Cardiac muscle cell (in vitro differentiated cells and primary cell): ENCODE results near the gene RBM5. TPM values are rescaled to one million over a fixed set of nuclear protein-coding genes. Genes with fewer than 3 reads are reported as not detected.

Experiments
- DNase-seq, 2 donors: peaks; one replicate each; pipeline versions ENCODE4 v3.0.0 to v3.0.0-alpha.2; 2010 to 2017; ENCODE audit warnings: low read depth in 1 of 2, low spot score in 1 of 2
- H3K27ac ChIP-seq: fragments of 200-600 bp; sonication (generic); 2 replicates; pipeline ENCODE4 v1.5.1; 2016
- H3K27me3 ChIP-seq: fragments of 200-600 bp; sonication (generic); 2 replicates; pipeline ENCODE4 v1.6.0; 2016; ENCODE audit warnings: control low read depth
- H3K36me3 ChIP-seq: fragments of 200-600 bp; sonication (generic); 2 replicates; pipeline ENCODE4 v1.5.1; 2016; ENCODE audit warnings: control low read depth
- H3K4me1 ChIP-seq: fragments of 200-600 bp; sonication (generic); 2 replicates; pipeline ENCODE4 v1.8.1; 2017; ENCODE audit warnings: low read depth, mild to moderate bottlenecking, mixed run types
- H3K4me3 ChIP-seq: fragments of 200-600 bp; sonication (generic); 2 replicates; pipeline ENCODE4 v1.5.1; 2016; ENCODE audit warnings: mild to moderate bottlenecking
- H3K9me3 ChIP-seq: fragments of 200-600 bp; sonication (generic); 2 replicates; pipeline ENCODE4 v1.5.1; 2017; ENCODE audit warnings: low read depth, mild to moderate bottlenecking, control low read depth
- polyA plus RNA-seq: library from polyadenylated mRNA; unstranded; fragments of >200 nt; fragmentation: Nextera tagmentation; extraction: Ambion mirVana; gene quantifications from 2 replicates; pipeline ENCODE4 v1.2.1, GENCODE V29; 2016
- total RNA-seq: library from RNA; depleted of rRNA; stranded (reverse); fragments of >200 nt; gene quantifications from 2 replicates; pipeline ENCODE4 v1.2.3, GENCODE V29; 2016
- TF ChIP-seq, protein P1 (sequence below): IDR thresholded peaks from 2 replicates; pipeline ENCODE4 v1.5.1; 2012; ENCODE audit warnings: low read depth, mild to moderate bottlenecking, low read length

Gene RBM5
- total and polyA plus RNA-seq, 2 experiments from 2014 or later, result 130 to 439 TPM

DNA sequence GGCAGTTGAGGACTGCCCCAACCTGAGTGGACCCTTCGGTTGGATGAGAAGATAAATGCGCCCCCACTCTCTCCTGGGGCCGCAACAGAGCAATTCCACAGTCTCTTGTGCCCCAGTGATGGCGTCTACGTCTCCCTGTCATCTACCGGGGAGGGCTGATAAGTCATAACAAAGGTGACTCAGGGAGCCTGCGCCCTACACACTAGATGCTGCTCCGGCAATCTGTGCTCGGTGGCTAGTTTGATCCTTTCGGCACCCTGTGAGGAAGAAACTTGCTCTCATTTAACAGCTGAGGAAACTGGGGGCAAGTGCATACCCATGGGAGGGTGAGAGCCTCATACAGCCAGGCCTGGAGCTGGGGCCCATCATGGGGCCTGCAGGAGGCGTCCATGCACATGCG, 52.3 kb downstream of the RBM5 start:
- TF ChIP-seq, protein P1, sequence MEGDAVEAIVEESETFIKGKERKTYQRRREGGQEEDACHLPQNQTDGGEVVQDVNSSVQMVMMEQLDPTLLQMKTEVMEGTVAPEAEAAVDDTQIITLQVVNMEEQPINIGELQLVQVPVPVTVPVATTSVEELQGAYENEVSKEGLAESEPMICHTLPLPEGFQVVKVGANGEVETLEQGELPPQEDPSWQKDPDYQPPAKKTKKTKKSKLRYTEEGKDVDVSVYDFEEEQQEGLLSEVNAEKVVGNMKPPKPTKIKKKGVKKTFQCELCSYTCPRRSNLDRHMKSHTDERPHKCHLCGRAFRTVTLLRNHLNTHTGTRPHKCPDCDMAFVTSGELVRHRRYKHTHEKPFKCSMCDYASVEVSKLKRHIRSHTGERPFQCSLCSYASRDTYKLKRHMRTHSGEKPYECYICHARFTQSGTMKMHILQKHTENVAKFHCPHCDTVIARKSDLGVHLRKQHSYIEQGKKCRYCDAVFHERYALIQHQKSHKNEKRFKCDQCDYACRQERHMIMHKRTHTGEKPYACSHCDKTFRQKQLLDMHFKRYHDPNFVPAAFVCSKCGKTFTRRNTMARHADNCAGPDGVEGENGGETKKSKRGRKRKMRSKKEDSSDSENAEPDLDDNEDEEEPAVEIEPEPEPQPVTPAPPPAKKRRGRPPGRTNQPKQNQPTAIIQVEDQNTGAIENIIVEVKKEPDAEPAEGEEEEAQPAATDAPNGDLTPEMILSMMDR, result no peak
- DNase-seq, result no peak
- no peak overlapping the region for H3K27ac ChIP-seq
- H3K4me3 ChIP-seq, result no peak overlapping the region
- H3K27me3 ChIP-seq, result no peaks in the 10 kb centered on the region
- no peaks in the 10 kb centered on the region for H3K36me3 ChIP-seq
- peaks cover 46% of the 10 kb centered on the region for H3K4me1 ChIP-seq
- no peaks in the 10 kb centered on the region for H3K9me3 ChIP-seq

DNA sequence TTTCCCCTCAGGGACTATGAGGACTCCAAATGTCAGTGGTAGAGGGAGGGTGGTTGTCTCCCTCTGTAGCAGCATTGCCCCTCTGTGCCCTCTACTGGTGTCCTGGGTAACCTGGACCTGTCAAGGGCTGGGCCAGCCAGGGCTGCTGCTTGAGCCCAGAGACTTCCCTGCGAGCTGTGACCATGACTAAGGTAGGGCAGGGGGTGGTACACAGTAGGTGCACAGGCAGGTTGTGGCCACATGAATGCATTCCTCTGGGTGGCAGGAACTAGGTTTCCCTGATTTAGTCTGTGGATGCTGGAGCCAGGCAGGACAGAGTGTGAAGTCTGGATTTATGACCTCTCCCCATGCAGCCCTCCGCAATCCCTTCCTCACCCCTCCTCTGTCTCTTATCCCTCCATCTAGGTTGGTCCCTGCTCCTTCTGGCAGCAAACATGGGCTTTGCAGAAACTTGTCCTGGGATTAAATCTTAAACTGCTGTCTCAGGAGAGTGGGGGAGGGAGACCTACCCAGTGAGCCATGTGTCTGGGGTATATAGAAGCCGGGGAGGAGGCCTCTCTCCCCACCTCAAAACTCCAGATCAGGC, 57.7 kb downstream of the RBM5 start:
- no peaks in the 10 kb centered on the region for H3K9me3 ChIP-seq
- no peaks in the 10 kb centered on the region for H3K36me3 ChIP-seq
- no peak overlapping the region for H3K27ac ChIP-seq
- H3K4me1 ChIP-seq, result peaks cover 17% of the 10 kb centered on the region
- no peak for DNase-seq
- TF ChIP-seq, protein P1, result no peak
- no peaks in the 10 kb centered on the region for H3K27me3 ChIP-seq
- no peak overlapping the region for H3K4me3 ChIP-seq

DNA sequence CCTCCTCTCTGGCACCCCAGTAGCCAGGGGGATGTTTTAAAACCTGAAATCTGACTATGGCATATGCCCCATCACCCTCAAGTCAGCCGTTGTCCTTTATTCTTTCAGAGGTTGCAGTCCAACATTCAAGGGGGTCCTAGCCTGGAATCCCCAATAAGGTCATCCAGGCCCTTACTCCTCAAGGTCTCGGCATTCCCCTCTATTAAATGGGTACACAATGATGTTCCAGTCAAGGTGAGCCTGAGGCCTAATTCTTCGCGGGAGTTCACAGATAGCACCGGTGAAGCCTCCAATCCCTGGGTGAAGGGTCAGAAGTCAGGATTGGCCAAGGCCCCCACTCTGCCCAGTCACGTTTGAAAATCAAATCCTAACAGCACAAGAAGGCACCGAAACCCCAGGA, 58.3 kb downstream of the RBM5 start:
- DNase-seq, result no peak
- no peaks in the 10 kb centered on the region for H3K9me3 ChIP-seq
- TF ChIP-seq, protein P1, result no peak

DNA sequence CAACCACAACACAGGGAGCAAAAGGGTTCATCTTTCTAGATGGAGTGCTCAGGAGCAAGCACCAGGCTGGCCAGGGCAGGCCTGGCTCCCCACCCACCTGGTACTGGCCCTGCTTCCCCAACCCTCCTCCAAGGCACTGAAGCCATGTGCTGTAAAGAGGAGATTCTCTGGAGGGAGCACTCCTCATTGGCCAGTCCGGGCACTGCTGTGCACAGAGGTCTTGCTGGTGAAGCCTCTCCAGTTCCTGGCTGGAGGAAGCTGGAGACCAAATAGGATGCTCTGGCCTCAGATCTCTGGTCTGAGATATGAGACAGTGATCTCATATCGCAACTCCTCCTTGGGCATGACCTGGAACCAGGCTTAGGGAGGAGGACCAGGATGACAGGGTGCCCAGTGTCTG, 58.7 kb downstream of the RBM5 start:
- no peak for DNase-seq
- H3K4me3 ChIP-seq, result no peak overlapping the region
- TF ChIP-seq, protein P1, result no peak
- no peaks in the 10 kb centered on the region for H3K27me3 ChIP-seq
- no peaks in the 10 kb centered on the region for H3K9me3 ChIP-seq
- H3K27ac ChIP-seq, result no peak overlapping the region
- peaks cover 19% of the 10 kb centered on the region for H3K4me1 ChIP-seq
- no peaks in the 10 kb centered on the region for H3K36me3 ChIP-seq

More for the DNA sequence above, 58.3 kb downstream of the RBM5 start:
- no peaks in the 10 kb centered on the region for H3K36me3 ChIP-seq
- H3K27ac ChIP-seq, result no peak overlapping the region
- no peaks in the 10 kb centered on the region for H3K27me3 ChIP-seq
- no peak overlapping the region for H3K4me3 ChIP-seq
- H3K4me1 ChIP-seq, result peaks cover 19% of the 10 kb centered on the region

DNA sequence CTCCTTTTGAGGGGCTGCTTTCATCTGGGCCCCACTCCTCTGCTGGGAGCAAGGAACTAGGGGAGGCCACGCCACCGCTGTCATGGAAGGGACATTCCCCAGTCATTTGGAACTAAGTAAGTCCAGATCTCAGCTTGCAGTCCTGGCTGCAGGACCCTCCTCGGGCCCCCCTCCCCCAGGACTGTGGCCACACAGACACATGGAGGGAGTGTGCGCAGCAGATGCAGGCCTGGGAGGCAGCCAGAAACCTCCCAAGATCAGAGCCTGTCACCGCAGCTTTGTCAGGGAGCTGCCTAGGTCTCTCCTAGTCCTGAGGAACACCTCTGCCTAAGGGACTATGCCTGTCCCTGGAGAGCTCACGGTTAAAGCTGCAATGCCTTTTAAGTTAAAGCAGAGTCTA, 59.1 kb downstream of the RBM5 start:
- Histone ChIP-seq H3K36me3 (no peaks in the 10 kb centered on the region), H3K4me3 (no peak overlapping the region), H3K4me1 (peaks cover 19% of the 10 kb centered on the region), H3K27me3 (no peaks in the 10 kb centered on the region), H3K27ac (no peak overlapping the region), H3K9me3 (no peaks in the 10 kb centered on the region)
- DNase-seq, result no peak
- TF ChIP-seq, protein P1, result no peak
